HG02610 (cell line): ENCODE measurements around the gene TNS3.
"Not testable (repeated sequence)": the region's sequence is repeated elsewhere in the genome, so short reads cannot be mapped to it uniquely, and the experiment has no call there.

Source experiments
- ATAC-seq: cut with Tn5 transposase; IDR thresholded peaks from one replicate; pipeline ENCODE4 v1.9.1; 2021; ENCODE audit warnings: mild to moderate bottlenecking, moderate library complexity; ENCODE audit not compliant: unreplicated experiment

The TNS3 gene

GRCh38 chr7:47273974-47274766 is 307.7 kb downstream of the TNS3 start:
- ATAC-seq: no peak

GRCh38 chr7:47273088-47273487 is 308.8 kb downstream of the TNS3 start:
- ATAC-seq: no peak

- ATAC-seq: no peak
Measured at GRCh38 chr7:47271749-47272148, 310.2 kb downstream of the TNS3 start.

- no peak for ATAC-seq
Measured at GRCh38 chr7:47268851-47269836, 312.8 kb downstream of the TNS3 start.

- ATAC-seq: no peak
Measured at GRCh38 chr7:47267346-47267745, 314.6 kb downstream of the TNS3 start.

- ATAC-seq: no peak
Measured at GRCh38 chr7:47266799-47267198, 315.1 kb downstream of the TNS3 start.

- ATAC-seq: peak; percentile 68
Measured at GRCh38 chr7:47266131-47266706, 315.7 kb downstream of the TNS3 start.

GRCh38 chr7:47265621-47266020 is 316.3 kb downstream of the TNS3 start:
- no peak for ATAC-seq

GRCh38 chr7:47264021-47264651 is 317.8 kb downstream of the TNS3 start:
- ATAC-seq: no peak

- no peak for ATAC-seq
Measured at GRCh38 chr7:47262881-47263280, 319.0 kb downstream of the TNS3 start.

GRCh38 chr7:47262160-47262559 is 319.8 kb downstream of the TNS3 start:
- ATAC-seq: not testable (repeated sequence)

- no peak for ATAC-seq
Measured at GRCh38 chr7:47260270-47260669, 321.6 kb downstream of the TNS3 start.

GRCh38 chr7:47259682-47260081 is 322.2 kb downstream of the TNS3 start:
- no peak for ATAC-seq

- no peak for ATAC-seq
Measured at GRCh38 chr7:47258798-47259197, 323.1 kb downstream of the TNS3 start.

- no peak for ATAC-seq
Measured at GRCh38 chr7:47256016-47256415, 325.9 kb downstream of the TNS3 start.

- ATAC-seq: no peak
Measured at GRCh38 chr7:47255441-47255840, 326.5 kb downstream of the TNS3 start.

- ATAC-seq: no peak
Measured at GRCh38 chr7:47255007-47255406, 326.9 kb downstream of the TNS3 start.

GRCh38 chr7:47254081-47254977 is 327.6 kb downstream of the TNS3 start:
- peak; percentile 87 for ATAC-seq

- peak; percentile 32 for ATAC-seq
Measured at GRCh38 chr7:47253650-47254080, 328.2 kb downstream of the TNS3 start.

- ATAC-seq: no peak
Measured at GRCh38 chr7:47252675-47253074, 329.2 kb downstream of the TNS3 start.
